GM19351 (cell line): Measurements from ENCODE around the gene UPF1.
"Not testable (repeated sequence)": the region's sequence is repeated elsewhere in the genome, so short reads cannot be mapped to it uniquely, and the experiment has no call there.

Source experiments
- ATAC-seq: cut with Tn5 transposase; IDR thresholded peaks from one replicate; pipeline ENCODE4 v1.9.1; 2021; ENCODE audit warnings: mild to moderate bottlenecking, moderate library complexity; ENCODE audit not compliant: unreplicated experiment

UPF1 gene

DNA sequence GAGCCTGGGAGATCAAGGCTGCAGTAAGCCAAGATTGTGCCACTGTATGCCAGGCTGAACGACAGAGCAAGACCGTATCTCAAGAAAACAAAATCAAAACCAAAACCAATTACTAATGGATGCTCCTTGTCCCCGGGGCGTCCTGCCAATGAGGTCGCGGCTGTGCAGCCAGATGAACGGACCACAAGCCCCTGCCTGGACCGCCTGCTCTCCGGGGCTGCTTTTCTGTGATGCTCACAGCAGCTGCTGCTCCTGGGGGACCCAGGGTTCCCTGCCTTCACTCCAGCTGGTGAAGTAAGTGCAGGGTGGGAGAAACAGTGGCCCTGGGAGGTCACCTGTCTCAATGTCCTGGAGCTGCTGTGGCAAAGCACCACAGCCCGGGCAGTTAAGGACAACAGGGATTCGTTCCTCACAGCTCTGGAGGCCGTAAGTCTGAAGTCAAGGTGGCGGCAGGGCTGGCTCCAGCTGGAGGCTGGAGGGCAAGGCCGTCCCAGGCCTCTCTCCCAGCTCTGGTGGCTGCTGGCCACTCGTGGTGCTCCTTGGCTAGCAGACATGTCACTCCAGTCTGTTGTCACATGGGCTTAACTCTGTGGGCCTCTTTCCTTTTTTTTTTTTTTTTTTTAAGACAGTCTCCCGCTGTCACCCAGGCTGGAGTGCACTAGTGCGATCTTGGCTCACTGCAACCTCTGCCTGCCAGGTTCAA, 77.3 kb downstream of the UPF1 start:
- ATAC-seq: no peak

DNA sequence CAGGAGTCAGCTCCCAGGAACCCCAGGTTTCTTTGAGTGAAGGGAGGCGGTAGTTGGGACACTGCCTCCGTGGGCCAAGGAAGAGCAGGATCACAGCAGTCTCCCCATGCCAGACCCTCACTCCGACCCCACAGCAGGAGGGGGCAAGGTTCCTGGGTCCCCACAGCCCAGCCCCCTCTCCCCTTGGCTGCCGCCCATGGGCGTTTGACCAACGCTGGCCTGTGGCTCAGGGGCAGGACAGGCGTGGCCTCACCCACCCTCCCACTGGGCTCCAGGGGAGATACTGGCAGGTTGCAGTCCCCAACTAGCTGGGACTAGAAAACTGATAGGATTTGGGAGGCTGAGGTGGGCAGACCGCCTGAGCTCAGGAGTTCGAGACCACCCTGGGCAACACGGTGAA, 78.3 kb downstream of the UPF1 start:
- no peak for ATAC-seq

DNA sequence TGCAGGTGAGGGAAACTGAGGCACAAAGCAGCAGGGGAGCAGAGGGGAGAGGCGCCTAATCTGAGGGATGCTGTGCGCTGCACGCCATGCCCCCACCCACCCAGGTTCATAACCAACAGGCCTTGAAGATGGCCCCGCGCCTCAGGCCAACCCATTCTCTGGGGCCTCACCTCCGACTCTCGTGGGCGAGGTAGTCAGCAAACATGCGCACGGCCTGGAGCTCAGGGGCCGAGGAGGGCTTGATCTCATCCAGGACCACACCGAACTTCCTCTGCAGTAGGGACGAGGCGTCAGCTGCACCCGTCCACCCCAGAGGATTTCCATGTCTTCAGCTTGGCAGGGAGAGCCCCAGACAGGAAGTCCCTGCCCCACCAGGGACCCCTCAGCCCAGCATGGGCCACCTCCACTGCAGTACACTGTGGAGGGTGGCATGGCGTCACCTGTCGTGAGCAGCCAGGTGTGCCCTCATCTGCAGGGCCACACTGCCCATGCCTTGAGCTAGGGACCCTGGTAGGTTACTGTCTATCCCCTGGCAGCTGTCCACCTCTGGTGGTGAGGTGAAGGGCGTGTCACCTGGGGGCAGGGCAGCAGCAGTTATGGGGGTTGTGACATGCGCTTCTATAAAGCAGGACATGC, 79.2 kb downstream of the UPF1 start:
- ATAC-seq: no peak

DNA sequence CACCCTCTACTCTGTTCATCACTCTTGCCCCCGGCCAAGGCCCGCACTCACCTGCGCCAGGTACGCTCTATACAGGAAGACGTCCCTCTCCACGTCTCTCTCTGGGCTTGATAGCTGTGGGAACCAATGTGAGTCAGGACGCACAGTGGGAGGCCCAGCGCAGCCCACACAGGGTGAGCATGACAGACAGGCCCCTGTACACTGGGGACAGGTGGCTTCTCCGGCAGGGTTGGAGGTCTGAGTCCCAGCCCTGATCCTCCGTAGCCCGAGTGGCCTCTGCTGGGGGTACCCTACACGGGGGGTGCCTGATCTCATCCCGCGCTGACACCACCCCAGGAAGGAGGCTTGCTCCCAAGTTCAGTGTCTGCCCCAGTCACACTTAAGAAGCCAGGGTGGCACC, 81.2 kb downstream of the UPF1 start:
- no peak for ATAC-seq

DNA sequence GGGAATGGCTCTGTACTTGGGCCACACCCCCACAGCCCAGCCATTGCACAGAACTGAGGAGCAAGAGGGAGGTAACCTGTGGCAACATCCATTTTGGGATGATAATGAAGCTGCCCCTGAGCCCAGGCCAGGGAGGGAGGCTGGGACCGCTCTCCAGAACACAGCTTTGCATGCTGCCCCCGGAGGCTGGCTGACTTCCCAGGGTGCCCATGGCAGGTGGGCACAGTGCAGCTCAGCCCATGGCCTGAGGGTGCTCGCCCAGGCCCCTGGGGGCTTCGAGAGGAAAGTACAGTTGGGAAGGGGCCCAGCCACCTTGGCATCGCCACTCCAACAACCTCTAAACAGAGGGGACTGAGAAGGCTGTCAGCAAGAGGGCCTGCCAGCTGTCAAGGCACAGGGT, 81.7 kb downstream of the UPF1 start:
- no peak for ATAC-seq

DNA sequence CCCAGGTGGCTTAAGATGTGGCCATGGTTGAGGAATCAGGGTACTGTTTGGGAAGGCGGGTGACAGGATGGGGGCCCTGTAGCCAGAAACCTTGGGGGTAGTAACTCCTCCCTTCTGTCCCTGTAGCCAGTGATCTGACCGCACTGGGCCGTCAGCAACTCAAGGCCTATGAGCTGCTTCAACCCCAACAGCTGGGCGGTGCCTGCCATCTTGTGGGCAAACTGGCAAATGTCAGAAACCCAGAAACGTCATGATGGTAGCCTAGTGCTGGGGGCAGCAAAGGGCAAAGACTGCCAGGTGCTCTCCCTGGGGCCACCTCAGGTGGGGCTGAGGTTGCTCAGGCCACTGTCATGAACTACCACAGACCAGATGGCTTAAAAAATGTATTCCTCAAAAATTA, 83.9 kb downstream of the UPF1 start:
- ATAC-seq: no peak

DNA sequence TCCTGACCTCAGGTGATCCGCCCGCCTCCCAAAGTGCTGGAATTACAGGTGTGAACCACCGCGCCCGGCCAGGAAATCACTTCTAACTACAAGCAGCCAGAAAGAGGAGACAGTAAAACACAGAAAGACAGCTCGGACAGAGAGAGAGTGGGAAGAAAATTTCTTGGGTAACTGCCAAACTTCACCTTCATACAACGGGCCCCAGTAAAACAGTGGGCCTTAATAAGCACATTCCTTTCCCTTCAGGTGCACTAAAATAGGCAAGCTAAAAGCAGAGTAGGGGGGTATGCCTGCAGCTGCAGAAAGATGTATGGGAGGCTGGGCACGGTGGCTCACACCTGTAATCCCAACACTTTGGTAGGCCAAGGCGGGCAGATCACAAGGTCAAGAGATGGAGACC, 85.8 kb downstream of the UPF1 start:
- ATAC-seq: not testable (repeated sequence)
